Measurements from ENCODE around the gene TPPP3.

The TPPP3 gene

GRCh38 chr16:67403976-67404555 lies 10.8 kb upstream of the TPPP3 start:
- no peak for DNase-seq

GRCh38 chr16:67400901-67401300 lies 7.6 kb upstream of the TPPP3 start:
- DNase-seq = no peak

- DNase-seq = no peak
Measured at GRCh38 chr16:67399749-67400704, 6.7 kb upstream of the TPPP3 start.

- DNase-seq = no peak
Measured at GRCh38 chr16:67399218-67399733, 6.0 kb upstream of the TPPP3 start.

GRCh38 chr16:67398546-67399217 lies 5.4 kb upstream of the TPPP3 start:
- DNase-seq = no peak

- no peak for DNase-seq
Measured at GRCh38 chr16:67397812-67398545, 4.7 kb upstream of the TPPP3 start.

GRCh38 chr16:67397036-67397801 lies 3.9 kb upstream of the TPPP3 start:
- no peak for DNase-seq

GRCh38 chr16:67396159-67397035 lies 3.1 kb upstream of the TPPP3 start:
- no peak for DNase-seq

GRCh38 chr16:67395458-67396158 lies 2.3 kb upstream of the TPPP3 start:
- DNase-seq = no peak

GRCh38 chr16:67395105-67395457 lies 1.8 kb upstream of the TPPP3 start:
- DNase-seq = no peak

GRCh38 chr16:67394155-67395104 lies 1.1 kb upstream of the TPPP3 start:
- peak; percentile 17 for DNase-seq

- DNase-seq = no peak
Measured at GRCh38 chr16:67393788-67394154, 473 bp upstream of the TPPP3 start.

- DNase-seq = no peak
Measured at GRCh38 chr16:67392301-67393059, 818 bp downstream of the TPPP3 start.

GRCh38 chr16:67391424-67392300 lies 1.6 kb downstream of the TPPP3 start:
- DNase-seq = no peak

GRCh38 chr16:67390816-67391423 lies 2.4 kb downstream of the TPPP3 start:
- DNase-seq = no peak

GRCh38 chr16:67389911-67390815 lies 3.1 kb downstream of the TPPP3 start:
- no peak for DNase-seq
